Measurements from ENCODE around the gene U2AF2. TPM values are rescaled to one million over a fixed set of nuclear protein-coding genes. Genes with fewer than 3 reads are reported as not detected.

The U2AF2 gene
- total and polyA plus RNA-seq, 4 donors = 109 to 181 (median 132) TPM

DNA sequence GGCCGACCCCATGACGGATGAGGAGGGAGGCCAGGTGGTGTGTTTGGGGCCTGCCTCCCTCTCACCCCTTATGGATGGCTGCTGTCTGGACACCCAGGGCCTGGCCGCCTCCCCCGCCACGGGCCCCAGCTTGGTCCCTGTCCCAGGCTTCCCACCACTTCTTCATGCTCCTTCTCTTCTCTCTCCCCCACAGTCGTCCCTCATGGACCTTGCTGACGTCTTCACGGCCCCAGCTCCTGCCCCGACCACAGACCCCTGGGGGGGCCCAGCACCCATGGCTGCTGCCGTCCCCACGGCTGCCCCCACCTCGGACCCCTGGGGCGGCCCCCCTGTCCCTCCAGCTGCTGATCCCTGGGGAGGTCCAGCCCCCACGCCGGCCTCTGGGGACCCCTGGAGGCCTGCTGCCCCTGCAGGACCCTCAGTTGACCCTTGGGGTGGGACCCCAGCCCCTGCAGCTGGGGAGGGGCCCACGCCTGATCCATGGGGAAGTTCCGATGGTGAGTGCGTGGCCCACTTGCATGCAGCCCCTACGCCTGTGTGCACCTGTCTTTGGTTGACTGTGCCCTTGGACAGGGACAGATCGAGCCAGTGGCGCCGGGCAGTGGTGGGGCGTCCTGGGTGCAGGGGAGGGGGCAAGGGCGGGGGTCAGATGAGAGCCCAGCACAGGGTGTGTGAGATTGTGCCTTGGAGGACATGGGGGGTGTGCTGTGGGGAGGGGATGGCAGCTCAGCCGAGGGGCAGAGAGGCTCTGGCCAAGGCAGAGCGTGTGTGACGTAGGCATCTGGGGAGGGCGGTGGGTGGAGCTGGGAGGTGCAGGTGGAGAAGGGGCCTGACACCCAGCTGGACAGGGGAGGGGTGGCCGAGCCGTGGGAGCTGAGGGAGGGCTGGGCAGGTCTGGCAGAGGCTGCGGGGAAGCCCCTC is 37.0 kb downstream of the U2AF2 start:
- H3K27me3 ChIP-seq (ENCODE audit: control insufficient read depth in 3 of 3, insufficient read depth in 3 of 3, low read length in 2 of 3) = no peaks in the 10 kb centered on the region
- no peak overlapping the region for H3K27ac ChIP-seq (ENCODE audit: low read depth in 1 of 2, low read length in 1 of 2)
- H3K9me3 ChIP-seq (ENCODE audit: control insufficient read depth in 4 of 4, insufficient read depth in 3 of 4, low read length in 3 of 4) = no peaks in the 10 kb centered on the region
- no peak overlapping the region for H3K4me3 ChIP-seq
- H3K4me1 ChIP-seq (ENCODE audit: control insufficient read depth in 5 of 5, insufficient read depth in 5 of 5, low read length in 5 of 5) = no peaks in the 10 kb centered on the region
- H3K36me3 ChIP-seq (ENCODE audit: control insufficient read depth in 4 of 4, insufficient read depth in 4 of 4, low read length in 4 of 4) = peaks cover 7 to 93% (median 18%) of the 10 kb centered on the region in 4 donors
- H3K9ac ChIP-seq (ENCODE audit: insufficient read depth in 1 of 2, low read length in 2 of 2) = no peak overlapping the region
- DNase-seq (no peak), ATAC-seq (ENCODE audit: insufficient read depth, low FRiP score) (no peak)
- no peak for TF ChIP-seq CTCF (IDR thresholded peaks at IDR 0.05; ENCODE audit: control extremely low read depth, extremely low read depth)
- WGBS, 2 donors = 95 to 96% methylated on average over 31 of the region's 31 CpGs

DNA sequence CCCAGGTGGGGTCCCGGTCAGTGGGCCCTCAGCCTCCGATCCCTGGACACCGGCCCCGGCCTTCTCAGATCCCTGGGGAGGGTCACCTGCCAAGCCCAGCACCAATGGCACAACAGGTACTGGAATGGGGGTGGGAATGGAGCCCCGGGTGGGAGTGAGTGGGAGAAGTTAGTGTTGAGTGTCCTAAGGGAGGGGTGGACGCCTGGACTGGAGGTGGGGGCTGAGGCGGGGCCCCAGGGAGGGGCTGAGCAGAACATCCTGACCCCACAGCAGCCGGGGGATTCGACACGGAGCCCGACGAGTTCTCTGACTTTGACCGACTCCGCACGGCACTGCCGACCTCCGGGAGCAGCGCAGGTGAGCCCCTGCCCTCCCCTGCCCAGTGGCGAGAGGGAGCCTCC is 37.8 kb downstream of the U2AF2 start:
- Histone ChIP-seq H3K9me3 (ENCODE audit: control insufficient read depth in 4 of 4, insufficient read depth in 3 of 4, low read length in 3 of 4) (no peaks in the 10 kb centered on the region), H3K9ac (ENCODE audit: insufficient read depth in 1 of 2, low read length in 2 of 2) (no peak overlapping the region), H3K27ac (ENCODE audit: low read depth in 1 of 2, low read length in 1 of 2) (no peak overlapping the region), H3K36me3 (ENCODE audit: control insufficient read depth in 4 of 4, insufficient read depth in 4 of 4, low read length in 4 of 4) (peaks cover 10 to 92% (median 19%) of the 10 kb centered on the region in 4 donors), H3K27me3 (ENCODE audit: control insufficient read depth in 3 of 3, insufficient read depth in 3 of 3, low read length in 2 of 3) (no peaks in the 10 kb centered on the region), H3K4me3 (no peak overlapping the region), H3K4me1 (ENCODE audit: control insufficient read depth in 5 of 5, insufficient read depth in 5 of 5, low read length in 5 of 5) (no peaks in the 10 kb centered on the region)
- no peak for ATAC-seq (ENCODE audit: insufficient read depth, low FRiP score)
- no peak for DNase-seq
- TF ChIP-seq CTCF (IDR thresholded peaks at IDR 0.05; ENCODE audit: control extremely low read depth, extremely low read depth) = no peak
- WGBS, 2 donors = 95% methylated on average over 19 of the region's 19 CpGs

DNA sequence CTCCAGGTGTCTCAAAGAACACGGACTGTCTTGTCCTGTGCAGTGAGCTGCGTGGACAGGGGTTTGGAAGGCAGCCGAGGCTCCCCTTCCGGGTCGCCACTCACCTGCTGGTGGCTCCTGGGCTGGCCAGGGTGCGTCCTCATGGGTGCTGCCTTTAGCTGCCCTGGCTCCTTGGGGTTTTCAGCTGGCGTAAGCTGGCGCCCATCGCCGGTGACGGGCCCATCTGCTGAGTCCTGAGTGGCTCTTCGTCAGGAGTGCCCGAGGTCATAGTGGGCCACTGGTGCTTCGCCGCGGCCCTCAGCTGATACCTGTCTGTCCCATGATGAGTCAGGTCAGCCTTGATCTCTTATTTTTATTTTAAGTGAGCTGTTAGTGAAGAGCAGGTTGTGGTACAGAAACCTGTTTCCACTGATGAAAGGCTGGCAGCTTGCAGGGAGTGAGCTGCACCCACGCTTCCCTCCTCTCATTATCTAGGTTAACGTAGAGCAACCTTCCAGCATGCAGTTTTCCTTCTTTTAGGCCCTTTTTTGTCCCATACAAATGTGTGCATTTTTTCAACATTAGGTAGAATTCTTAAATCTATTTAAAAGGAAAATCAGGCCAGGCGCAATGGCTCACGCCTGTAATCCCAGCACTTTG is 38.6 kb downstream of the U2AF2 start:
- 97 to 98% methylated on average over 20 of the region's 20 CpGs for WGBS, 2 donors
- Histone ChIP-seq H3K9me3 (ENCODE audit: control insufficient read depth in 4 of 4, insufficient read depth in 3 of 4, low read length in 3 of 4) (no peaks in the 10 kb centered on the region), H3K4me1 (ENCODE audit: control insufficient read depth in 5 of 5, insufficient read depth in 5 of 5, low read length in 5 of 5) (no peaks in the 10 kb centered on the region), H3K27me3 (ENCODE audit: control insufficient read depth in 3 of 3, insufficient read depth in 3 of 3, low read length in 2 of 3) (no peaks in the 10 kb centered on the region), H3K9ac (ENCODE audit: insufficient read depth in 1 of 2, low read length in 2 of 2) (no peak overlapping the region), H3K27ac (ENCODE audit: low read depth in 1 of 2, low read length in 1 of 2) (no peak overlapping the region), H3K4me3 (no peak overlapping the region), H3K36me3 (ENCODE audit: control insufficient read depth in 4 of 4, insufficient read depth in 4 of 4, low read length in 4 of 4) (peaks cover 10 to 91% (median 17%) of the 10 kb centered on the region in 4 donors)
- no peak for ATAC-seq (ENCODE audit: insufficient read depth, low FRiP score)
- no peak for TF ChIP-seq CTCF (IDR thresholded peaks at IDR 0.05; ENCODE audit: control extremely low read depth, extremely low read depth)
- no peak for DNase-seq
